Effector CD8-positive, alpha-beta T cell (primary cell): ENCODE measurements around the gene BBS9.

ENCODE experiments used
- DNase-seq: peaks from one replicate; lab custom pipeline; 2025; lab: John Stamatoyannopoulos, UW

BBS9 gene

GRCh38 chr7:33356336-33356735, 227.0 kb downstream of the BBS9 start:
- DNase-seq: no peak

DNA sequence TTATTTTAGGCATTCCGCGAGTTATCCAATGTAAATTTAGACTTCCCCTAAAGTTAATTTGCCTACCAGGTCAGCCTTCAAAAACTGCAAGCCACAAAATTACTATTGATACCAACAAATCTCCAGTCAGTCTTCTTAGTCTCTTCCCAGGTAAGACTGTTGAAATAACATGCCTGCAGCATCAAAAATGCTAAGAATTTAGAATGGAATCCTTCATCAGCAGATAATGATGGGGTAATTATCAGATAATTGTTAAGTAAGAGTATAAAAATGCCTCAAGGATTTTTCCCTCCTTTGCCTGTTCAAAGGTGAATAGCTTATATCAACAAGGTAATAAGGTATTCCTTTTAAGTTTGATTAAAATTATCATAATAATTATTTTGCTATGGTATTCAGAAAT, 228.5 kb downstream of the BBS9 start:
- no peak for DNase-seq

- no peak for DNase-seq
These were observed 240.5 kb downstream of the BBS9 start for GRCh38 chr7:33369888-33370287.

DNA sequence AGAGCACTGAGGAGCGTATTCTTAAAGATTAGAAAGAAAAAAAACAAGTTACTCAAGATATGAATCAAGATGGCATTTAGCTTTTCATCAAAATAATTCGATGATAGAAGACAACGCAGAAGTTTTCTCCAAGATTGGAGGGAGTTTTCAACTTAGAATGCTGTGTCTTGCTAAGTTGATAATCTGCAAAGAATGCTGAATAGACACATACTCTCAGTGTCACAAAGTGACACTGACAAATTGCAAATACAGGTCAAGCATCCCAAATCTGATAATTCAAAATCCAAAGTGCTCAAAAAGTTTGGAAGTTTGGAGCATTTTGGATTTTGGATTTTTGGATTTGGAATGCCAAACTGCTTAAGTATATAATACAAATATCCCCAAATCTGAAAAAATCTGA, 243.8 kb downstream of the BBS9 start:
- no peak for DNase-seq

GRCh38 chr7:33379891-33380525, 250.6 kb downstream of the BBS9 start:
- no peak for DNase-seq

GRCh38 chr7:33388332-33388731, 259.0 kb downstream of the BBS9 start:
- no peak for DNase-seq

- DNase-seq: no peak
These were observed 262.8 kb downstream of the BBS9 start for GRCh38 chr7:33392148-33392547.

DNA sequence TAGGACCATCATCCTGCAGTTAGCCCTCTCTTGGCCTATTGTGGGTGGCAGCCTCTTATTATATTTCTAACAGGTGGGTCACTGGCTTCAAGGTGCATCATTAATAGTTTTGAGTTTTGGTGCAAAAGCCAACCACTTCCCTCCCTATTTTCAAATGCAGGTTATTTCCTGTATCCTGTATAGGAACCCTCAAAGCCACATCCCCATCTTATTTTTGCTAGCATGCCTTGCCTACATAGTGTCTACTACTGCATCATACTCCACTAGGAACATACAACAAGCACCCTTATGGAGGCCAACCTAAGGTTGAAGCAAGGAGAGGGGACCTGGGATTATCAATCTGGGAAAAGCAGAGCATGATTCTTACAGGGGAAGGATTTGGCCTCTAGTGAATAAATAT, 264.4 kb downstream of the BBS9 start:
- no peak for DNase-seq

DNA sequence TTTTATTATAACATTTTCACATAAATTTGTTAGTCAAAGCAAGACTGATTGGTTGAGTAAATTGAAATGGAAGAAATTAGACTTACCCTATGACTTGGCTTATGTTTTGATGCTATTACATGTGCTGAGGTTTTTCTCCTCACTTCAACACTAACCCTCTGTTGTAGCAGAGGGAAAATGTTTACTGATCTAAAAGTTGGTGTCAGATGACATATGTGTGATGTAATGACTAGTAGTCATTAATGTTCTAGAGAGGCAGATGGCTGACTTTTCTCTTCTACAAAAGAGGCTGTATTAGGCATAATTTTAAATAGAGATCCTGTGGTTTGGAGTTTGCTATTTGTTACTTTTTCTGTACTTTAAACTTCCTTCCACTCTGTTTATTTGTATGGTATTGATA, 266.0 kb downstream of the BBS9 start:
- no peak for DNase-seq

- DNase-seq: no peak
These were observed 270.3 kb downstream of the BBS9 start for GRCh38 chr7:33399528-33400213.

DNA sequence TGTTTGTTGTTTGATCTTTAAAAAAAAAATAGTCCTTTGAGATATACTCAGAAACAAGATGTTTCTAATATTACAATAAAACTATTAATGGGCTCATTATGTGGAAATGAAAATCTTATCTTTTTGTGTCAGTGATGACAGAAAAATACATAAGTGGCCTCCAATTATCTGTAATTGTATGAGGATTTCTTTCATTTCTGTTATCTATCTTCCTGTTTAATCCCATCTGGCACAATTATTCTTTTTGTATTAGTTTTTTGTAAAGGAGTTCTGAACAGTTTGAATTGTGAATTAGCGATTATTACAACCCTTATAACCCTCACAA, 270.8 kb downstream of the BBS9 start:
- DNase-seq: no peak

DNA sequence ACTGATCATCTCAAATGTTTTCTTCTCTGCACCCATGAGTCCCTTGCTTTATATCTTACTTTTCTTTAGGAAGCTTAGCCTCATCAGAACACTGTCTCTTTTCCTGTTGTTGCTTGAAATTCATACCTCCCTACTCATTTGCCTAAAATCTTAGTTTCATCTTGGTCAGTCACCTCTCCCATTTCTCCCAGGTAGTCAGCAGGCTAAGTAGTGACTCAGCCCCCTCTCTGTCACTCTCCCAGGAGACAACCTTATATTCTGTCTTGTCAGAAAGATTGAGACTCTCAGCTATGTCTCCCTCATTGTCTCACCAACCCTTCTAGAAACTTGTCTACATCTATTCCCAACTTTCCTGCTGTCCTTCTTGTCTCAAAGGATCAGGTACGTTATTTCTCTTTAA, 280.9 kb downstream of the BBS9 start:
- DNase-seq: no peak

GRCh38 chr7:33411020-33411419, 281.7 kb downstream of the BBS9 start:
- DNase-seq: no peak

- DNase-seq: no peak
These were observed 283.0 kb downstream of the BBS9 start for GRCh38 chr7:33412331-33412730.

GRCh38 chr7:33418251-33418701, 288.9 kb downstream of the BBS9 start:
- DNase-seq: no peak

DNA sequence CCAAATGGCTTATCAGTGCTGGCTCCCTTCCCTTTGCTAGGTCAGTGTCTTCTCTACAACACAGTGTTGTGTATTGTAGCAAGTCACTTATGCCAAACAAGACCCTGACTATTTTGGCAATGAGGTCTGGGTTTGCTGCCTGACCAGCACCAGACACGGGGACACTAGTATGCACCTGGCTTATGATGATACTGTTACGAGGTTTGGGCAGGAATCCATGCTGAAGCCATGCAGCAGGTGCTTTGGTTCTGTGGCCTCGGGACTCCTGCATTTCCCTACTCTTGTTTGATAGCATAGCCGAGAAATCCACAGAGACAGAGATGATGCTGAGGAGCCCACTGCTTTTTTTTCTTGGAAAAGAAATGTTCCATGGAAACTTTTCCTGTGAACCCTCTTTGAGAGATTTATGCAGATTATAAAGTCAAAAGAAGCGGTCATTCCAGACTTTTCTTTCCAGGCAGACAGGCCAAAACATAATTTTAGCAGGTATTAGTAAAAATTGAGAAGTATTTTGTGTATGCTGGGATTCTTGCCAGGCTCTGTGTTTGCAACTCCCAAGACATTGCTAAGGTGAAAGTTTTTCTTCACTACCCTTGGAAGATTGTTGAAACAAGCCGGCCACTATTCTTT, 291.1 kb downstream of the BBS9 start:
- no peak for DNase-seq

DNA sequence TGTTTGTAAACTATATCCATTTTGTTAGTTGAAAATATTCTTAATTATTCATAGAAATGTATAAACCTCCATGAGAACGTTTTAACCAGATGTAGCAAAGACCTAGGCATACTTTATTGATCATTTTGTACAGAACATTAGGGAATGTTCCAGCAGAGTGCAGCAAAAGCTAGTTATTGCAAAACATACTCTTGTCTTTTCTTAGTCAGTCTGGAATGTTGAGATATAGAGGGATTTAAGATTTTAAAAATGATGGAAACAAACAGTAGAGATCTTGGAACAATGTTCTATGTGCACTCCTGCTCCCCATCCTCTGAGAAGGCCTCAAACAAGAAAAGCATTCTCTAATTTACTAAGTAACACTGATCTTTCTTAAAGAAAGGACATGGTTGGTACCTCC, 292.1 kb downstream of the BBS9 start:
- DNase-seq: no peak

- DNase-seq: no peak
These were observed 292.8 kb downstream of the BBS9 start for GRCh38 chr7:33422141-33422540.

DNA sequence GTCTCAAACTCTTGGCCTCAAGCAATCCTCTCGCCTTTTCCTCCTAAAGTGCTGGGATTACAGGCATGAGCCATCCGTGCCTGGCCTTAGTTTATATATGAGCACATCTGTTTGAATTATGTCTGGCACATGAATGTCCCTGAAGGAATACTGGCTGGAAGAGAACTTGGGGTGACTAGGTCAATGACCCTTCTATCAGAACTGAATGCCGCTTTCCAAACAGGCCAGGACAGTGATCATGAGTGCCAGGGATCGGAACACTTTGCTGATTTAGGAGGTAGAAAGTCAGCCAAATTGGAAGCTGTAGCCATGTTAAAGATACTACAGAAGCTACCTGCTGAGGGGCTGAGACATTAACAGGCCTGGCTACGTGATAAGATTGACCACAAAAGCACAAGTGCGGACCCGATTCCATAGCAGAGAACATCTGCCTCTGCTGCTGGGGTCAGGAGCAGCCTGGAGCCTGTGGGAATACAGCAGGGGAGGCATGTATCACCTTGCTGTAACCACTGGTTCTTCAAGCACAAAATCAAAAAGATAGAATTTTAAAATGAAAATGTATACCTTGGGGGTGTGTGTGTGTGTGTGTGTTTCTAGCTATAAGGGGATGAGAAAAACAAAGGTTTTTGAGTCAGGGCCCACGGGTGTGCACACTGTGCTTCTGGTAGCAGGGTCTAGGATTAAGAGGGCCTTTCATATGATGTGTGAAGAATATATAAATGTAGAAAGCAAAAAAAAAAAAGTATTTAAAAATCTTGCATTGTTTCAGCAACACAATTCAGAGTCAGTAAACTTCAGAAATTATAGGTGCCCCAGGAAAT, 293.7 kb downstream of the BBS9 start:
- no peak for DNase-seq

- DNase-seq: no peak
These were observed 294.3 kb downstream of the BBS9 start for GRCh38 chr7:33423646-33424020.

- no peak for DNase-seq
These were observed 296.0 kb downstream of the BBS9 start for GRCh38 chr7:33425395-33425794.

- no peak for DNase-seq
These were observed 296.7 kb downstream of the BBS9 start for GRCh38 chr7:33425929-33426678.
